ENCODE data around the gene ADRA2C. TPM values are rescaled to one million over a fixed set of nuclear protein-coding genes. Genes with fewer than 3 reads are reported as not detected.

Gene ADRA2C
- total RNA-seq, 2 experiments from 2014 or later: not detected

DNA sequence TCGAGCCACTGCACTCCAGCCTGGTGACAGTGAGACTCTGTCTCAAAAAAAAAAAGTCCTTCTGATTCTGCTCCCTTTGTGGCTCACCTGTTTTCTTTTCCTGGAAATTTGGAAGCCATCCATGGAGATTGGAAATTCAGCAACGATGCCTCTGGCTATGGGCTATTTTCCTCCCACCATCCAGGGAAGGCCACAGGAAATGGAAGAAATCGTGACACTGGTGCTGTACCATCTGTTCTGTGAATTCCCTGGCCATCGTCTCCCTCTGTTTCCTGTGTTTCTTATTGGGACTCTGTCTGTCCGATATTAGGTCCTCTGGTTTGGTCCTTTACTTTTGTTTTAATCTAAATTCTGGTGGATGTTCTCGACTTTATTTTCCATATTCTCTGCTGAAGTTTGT, 29.4 kb upstream of the ADRA2C start:
- no peak overlapping the region for H3K27ac Mint-ChIP-seq
- H3K36me3 Mint-ChIP-seq (ENCODE audit: low read depth): no peaks in the 10 kb centered on the region
- H3K4me1 Mint-ChIP-seq (ENCODE audit: low read depth): no peaks in the 10 kb centered on the region
- H3K9me3 Mint-ChIP-seq (ENCODE audit: insufficient read depth): no peaks in the 10 kb centered on the region
- no peak overlapping the region for H3K4me3 Mint-ChIP-seq
- ATAC-seq: no peak
- DNase-seq: no peak
- ChIA-PET CTCF (interaction anchor here (0.6 kb wide), 1 partner anchor 22 kb away, joined by 3 read pairs; no protein-coding TSS in a partner anchor), POLR2A (no interaction called here)
- H3K27me3 Mint-ChIP-seq (ENCODE audit: low read depth): no peaks in the 10 kb centered on the region

DNA sequence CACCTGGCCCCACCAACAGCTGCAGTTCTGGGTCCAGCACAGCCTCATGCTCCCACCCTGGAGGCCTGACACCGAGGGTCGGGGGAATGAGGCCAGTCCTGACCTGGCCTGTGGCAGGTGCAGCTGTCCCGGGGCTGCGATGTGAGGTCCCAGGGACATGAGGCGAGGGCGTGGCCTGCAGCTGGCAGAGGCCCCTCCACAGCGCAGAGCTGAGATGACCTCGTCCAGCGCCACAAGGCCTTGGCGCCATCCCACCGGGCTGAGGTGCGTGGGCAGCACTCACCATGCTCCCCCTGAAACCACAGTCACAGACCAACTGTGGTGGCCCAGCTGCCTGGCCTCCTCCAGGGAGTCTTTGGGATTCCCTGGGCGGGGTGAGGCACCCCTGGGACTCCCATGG, 26.6 kb upstream of the ADRA2C start:
- ATAC-seq: no peak
- POLR2A ChIA-PET: no interaction called here
- H3K9me3 Mint-ChIP-seq (ENCODE audit: insufficient read depth): no peaks in the 10 kb centered on the region
- DNase-seq: no peak
- CTCF ChIA-PET: no interaction called here
- peaks cover under 1% of the 10 kb centered on the region for H3K27me3 Mint-ChIP-seq (ENCODE audit: low read depth)
- no peaks in the 10 kb centered on the region for H3K36me3 Mint-ChIP-seq (ENCODE audit: low read depth)
- no peak overlapping the region for H3K4me3 Mint-ChIP-seq
- no peak overlapping the region for H3K27ac Mint-ChIP-seq
- H3K4me1 Mint-ChIP-seq (ENCODE audit: low read depth): no peaks in the 10 kb centered on the region

DNA sequence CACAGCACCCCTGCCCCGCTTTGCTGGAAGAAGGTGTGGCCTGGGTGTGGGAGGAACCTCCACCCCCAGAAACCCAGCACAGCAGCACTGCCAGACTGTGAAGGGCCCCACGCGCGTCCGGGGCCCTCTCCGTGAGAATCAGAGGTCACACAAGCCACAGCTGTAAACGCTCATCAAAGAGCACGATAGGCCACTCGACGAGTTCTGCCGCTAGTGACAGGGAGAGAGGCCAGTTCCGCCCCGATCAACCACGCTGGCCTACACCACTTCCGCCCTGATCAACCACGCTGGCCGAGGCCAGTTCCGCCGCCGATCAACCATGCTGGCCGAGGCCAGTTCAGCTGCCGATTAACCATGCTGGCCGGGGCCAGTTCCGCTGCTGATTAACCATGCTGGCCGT, 25.9 kb upstream of the ADRA2C start:
- no peak overlapping the region for H3K4me3 Mint-ChIP-seq
- POLR2A ChIA-PET: no interaction called here
- no peak for ATAC-seq
- CTCF ChIA-PET: no interaction called here
- H3K27ac Mint-ChIP-seq: no peak overlapping the region
- peaks cover 7% of the 10 kb centered on the region for H3K27me3 Mint-ChIP-seq (ENCODE audit: low read depth)
- no peaks in the 10 kb centered on the region for H3K4me1 Mint-ChIP-seq (ENCODE audit: low read depth)
- H3K36me3 Mint-ChIP-seq (ENCODE audit: low read depth): no peaks in the 10 kb centered on the region
- no peak for DNase-seq
- no peaks in the 10 kb centered on the region for H3K9me3 Mint-ChIP-seq (ENCODE audit: insufficient read depth)

DNA sequence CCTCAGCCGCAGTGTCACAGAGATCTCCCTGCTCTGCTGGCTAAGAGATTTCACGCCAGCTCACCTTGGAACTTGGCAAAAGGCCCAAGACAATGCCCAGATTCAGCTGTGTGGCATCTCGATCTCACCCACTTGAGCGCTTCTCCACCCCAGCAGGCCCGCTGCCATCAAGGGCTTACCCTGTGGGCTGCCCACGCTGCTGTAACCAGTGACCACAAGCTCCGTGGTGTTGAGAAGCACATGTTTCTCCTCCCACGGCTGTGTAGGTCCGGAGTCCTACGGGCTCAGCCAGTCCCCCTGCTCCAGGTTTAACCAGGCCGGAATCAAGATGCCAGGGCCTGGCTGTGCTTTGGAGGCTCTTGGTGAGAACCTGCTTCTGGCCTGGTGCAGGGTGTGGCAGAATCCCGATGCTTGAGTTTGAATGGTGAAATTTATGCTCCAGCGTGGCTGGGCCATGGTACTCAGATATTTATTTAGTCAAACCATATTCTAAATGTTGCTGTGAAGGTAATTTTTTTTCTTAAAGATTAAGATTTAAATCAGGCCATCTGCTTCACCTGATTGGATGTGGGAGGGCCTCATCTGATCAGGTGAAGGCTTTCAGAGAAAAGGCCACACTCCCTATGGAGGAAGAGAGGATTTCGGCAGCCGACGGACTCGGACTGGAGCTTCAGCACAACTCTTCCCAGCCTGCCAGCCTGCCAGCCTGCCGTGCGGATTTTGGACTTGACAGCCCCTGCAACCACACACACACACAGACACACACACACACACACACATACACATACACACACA, 24.8 kb upstream of the ADRA2C start:
- H3K4me3 Mint-ChIP-seq: no peak overlapping the region
- DNase-seq (no peak), ATAC-seq (no peak)
- no peaks in the 10 kb centered on the region for H3K4me1 Mint-ChIP-seq (ENCODE audit: low read depth)
- no peak overlapping the region for H3K27ac Mint-ChIP-seq
- ChIA-PET CTCF (no interaction called here), POLR2A (no interaction called here)
- H3K36me3 Mint-ChIP-seq (ENCODE audit: low read depth): no peaks in the 10 kb centered on the region
- H3K27me3 Mint-ChIP-seq (ENCODE audit: low read depth): peaks cover 17% of the 10 kb centered on the region
- no peaks in the 10 kb centered on the region for H3K9me3 Mint-ChIP-seq (ENCODE audit: insufficient read depth)

DNA sequence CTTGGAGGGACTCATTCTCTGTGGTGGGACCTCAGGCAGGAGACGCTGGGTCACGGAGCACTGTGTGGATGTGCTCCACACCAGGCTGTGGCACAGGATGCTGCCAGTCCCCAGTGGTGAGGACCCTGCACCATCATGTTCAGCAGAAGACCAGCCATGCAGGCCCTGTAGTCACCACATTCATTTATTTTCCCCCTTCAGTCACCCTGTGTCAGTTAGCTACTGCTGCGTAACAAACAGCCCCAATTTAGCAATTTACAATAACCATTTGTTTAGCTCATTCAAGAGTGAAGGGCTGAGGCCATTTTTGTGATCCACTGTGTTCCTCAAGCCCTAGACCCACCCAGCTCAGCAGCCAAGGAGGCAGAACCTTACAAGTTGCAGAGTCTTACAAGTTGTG, 23.6 kb upstream of the ADRA2C start:
- H3K27ac Mint-ChIP-seq: no peak overlapping the region
- DNase-seq (no peak), ATAC-seq (no peak)
- ChIA-PET CTCF (no interaction called here), POLR2A (no interaction called here)
- H3K36me3 Mint-ChIP-seq (ENCODE audit: low read depth): no peaks in the 10 kb centered on the region
- H3K9me3 Mint-ChIP-seq (ENCODE audit: insufficient read depth): no peaks in the 10 kb centered on the region
- peaks cover 24% of the 10 kb centered on the region for H3K27me3 Mint-ChIP-seq (ENCODE audit: low read depth)
- no peaks in the 10 kb centered on the region for H3K4me1 Mint-ChIP-seq (ENCODE audit: low read depth)
- no peak overlapping the region for H3K4me3 Mint-ChIP-seq

DNA sequence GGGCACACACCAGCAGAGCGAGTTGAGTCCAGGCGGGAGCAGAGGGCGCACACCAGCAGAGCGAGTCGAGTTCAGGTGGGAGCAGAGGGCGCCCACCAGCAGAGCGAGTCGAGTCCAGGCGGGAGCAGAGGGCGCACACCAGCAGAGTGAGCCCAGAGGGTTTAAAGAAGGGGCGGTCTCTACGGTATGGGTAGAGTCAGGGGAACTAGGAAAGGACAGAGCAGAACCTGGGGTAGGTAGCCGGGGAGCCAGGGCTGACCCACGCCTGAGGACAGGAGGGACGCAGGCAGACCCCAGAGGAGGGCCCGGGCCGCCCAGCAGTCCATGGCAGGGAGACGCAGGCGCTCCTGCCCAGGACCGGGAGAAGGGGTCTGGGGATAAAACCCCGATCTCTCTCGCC, 22.0 kb upstream of the ADRA2C start:
- H3K9me3 Mint-ChIP-seq (ENCODE audit: insufficient read depth): no peaks in the 10 kb centered on the region
- DNase-seq (no peak), ATAC-seq (no peak)
- no peak overlapping the region for H3K27ac Mint-ChIP-seq
- H3K27me3 Mint-ChIP-seq (ENCODE audit: low read depth): peaks cover 28% of the 10 kb centered on the region
- H3K36me3 Mint-ChIP-seq (ENCODE audit: low read depth): no peaks in the 10 kb centered on the region
- POLR2A ChIA-PET: no interaction called here
- CTCF ChIA-PET: no interaction called here
- no peaks in the 10 kb centered on the region for H3K4me1 Mint-ChIP-seq (ENCODE audit: low read depth)
- no peak overlapping the region for H3K4me3 Mint-ChIP-seq

DNA sequence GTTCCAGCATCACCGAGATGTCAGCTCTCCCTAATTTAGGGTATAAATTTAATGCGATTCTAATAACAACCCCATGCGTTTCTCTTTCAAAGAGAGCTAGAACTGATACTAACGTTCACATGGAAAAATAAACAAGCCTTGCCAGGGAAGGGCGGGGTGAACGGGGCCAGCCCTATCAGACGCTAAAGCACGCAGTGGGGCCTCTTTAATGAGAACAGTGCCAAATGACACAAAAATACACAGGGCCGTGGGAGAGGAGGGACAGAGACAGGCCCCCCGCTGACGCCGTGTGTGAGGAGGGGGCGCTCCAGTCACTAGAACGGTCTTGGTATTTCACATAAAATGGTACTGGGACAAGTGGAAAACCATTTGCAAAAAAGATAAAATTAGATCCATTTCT, 21.3 kb upstream of the ADRA2C start:
- H3K27me3 Mint-ChIP-seq (ENCODE audit: low read depth): peaks cover 28% of the 10 kb centered on the region
- POLR2A ChIA-PET: no interaction called here

DNA sequence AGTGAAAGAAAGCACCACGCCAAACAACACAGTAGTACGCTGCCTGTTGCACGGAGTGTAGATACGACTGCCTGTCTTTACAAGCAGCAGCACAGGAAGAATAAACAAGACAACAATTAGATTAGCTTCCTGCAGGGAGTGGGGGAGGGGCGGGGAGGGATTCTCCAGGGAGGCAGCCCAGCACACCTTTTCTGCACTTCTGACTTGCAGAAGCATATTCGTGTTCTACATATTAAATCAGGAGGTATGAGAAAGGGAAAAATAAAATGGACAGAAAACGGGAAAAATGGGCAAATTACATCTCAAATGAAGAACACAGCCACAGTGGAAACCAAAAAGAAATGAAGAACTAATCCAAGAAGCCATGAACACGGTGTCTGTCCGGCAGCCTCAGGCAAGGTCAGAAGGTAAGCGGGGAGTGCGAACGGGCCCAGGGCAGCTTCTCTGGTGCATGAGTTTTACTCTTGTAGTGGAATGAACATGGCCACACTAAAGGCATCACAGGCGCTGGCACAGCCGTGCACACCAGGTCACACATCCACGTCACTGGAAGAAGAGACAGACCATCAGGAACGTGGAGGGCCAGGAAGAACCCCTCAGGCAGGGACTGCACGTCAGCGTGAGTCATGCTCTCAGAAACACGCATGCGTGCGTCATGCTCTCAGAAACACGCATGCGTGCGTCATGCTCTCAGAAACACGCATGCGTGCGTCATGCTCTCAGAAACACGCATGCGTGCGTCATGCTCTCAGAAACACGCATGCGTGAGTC, 20.1 kb upstream of the ADRA2C start:
- no peaks in the 10 kb centered on the region for H3K4me1 Mint-ChIP-seq (ENCODE audit: low read depth)
- no peak for ATAC-seq
- H3K36me3 Mint-ChIP-seq (ENCODE audit: low read depth): no peaks in the 10 kb centered on the region
- no peak overlapping the region for H3K27ac Mint-ChIP-seq
- CTCF ChIA-PET: no interaction called here
- H3K27me3 Mint-ChIP-seq (ENCODE audit: low read depth): peaks cover 28% of the 10 kb centered on the region
- no peaks in the 10 kb centered on the region for H3K9me3 Mint-ChIP-seq (ENCODE audit: insufficient read depth)
- POLR2A ChIA-PET: no interaction called here
- no peak for DNase-seq
- no peak overlapping the region for H3K4me3 Mint-ChIP-seq

More for the DNA sequence above, 21.3 kb upstream of the ADRA2C start:
- no peaks in the 10 kb centered on the region for H3K4me1 Mint-ChIP-seq (ENCODE audit: low read depth)
- no peak for ATAC-seq
- no peak overlapping the region for H3K27ac Mint-ChIP-seq
- H3K4me3 Mint-ChIP-seq: no peak overlapping the region
- CTCF ChIA-PET: no interaction called here
- no peak for DNase-seq
- no peaks in the 10 kb centered on the region for H3K36me3 Mint-ChIP-seq (ENCODE audit: low read depth)
- no peaks in the 10 kb centered on the region for H3K9me3 Mint-ChIP-seq (ENCODE audit: insufficient read depth)

DNA sequence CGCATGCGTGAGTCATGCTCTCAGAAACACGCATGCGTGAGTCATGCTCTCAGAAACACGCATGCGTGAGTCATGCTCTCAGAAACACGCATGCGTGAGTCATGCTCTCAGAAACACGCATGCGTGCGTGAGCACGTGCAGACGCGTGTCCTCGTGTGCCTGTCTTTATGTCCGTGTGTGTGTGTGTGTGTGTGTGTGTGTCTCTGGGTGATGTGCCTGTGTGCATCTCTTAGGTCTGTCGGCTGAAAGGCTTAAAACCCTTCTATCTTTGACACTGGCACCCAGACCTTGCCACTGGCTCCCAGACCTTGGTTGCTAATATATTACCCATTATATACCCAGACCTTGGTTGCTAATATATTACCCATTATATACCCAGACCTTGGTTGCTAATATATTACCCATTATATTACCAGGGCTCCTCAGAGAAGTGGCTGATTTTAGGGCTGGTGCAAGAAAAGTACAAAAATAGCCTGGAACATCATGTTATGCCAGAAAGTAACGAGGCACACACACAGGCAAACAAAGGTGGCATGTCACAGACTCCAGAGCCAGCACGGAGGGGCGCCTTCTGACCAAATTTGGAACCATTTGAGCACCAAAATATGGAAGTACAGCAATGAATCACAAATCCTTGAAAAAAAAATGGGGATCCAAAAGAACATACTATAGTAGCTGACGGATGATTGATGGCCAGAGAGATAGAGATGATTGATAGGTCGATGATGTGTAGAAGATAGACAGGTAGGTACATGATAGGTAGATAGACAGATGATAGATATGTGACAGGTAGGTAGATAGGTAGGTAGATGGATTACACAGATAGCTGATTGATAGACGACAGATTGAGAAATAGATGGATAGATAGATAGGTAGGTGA, 19.2 kb upstream of the ADRA2C start:
- no peak overlapping the region for H3K27ac Mint-ChIP-seq
- no peak for DNase-seq
- H3K4me1 Mint-ChIP-seq (ENCODE audit: low read depth): no peaks in the 10 kb centered on the region
- H3K9me3 Mint-ChIP-seq (ENCODE audit: insufficient read depth): no peaks in the 10 kb centered on the region
- no peak for ATAC-seq
- H3K4me3 Mint-ChIP-seq: no peak overlapping the region
- H3K27me3 Mint-ChIP-seq (ENCODE audit: low read depth): peaks cover 28% of the 10 kb centered on the region
- ChIA-PET POLR2A (no interaction called here), CTCF (interaction anchor here (1.3 kb wide), 1 partner anchor 134 kb away, joined by 9 read pairs; no protein-coding TSS in a partner anchor)
- H3K36me3 Mint-ChIP-seq (ENCODE audit: low read depth): no peaks in the 10 kb centered on the region

DNA sequence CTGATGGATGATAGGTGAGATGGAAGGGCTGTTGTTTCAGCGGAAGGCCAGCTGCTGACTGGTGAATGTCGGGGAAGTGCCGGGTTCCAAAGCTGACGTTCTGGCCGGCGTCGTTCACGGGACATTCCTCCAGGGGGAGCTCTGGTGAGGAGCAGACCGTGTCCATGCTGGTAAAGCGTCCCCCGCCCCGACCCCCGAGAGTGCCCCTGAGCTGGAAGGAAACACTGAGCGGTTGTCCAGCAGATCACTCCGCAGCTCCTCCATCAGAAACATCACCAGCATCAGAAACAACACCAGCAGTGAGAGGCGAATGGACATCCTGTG, 18.6 kb upstream of the ADRA2C start:
- Mint-ChIP-seq H3K4me3 (no peak overlapping the region), H3K4me1 (ENCODE audit: low read depth) (no peaks in the 10 kb centered on the region), H3K36me3 (ENCODE audit: low read depth) (no peaks in the 10 kb centered on the region), H3K27ac (no peak overlapping the region), H3K27me3 (ENCODE audit: low read depth) (peaks cover 28% of the 10 kb centered on the region), H3K9me3 (ENCODE audit: insufficient read depth) (no peaks in the 10 kb centered on the region)
- POLR2A ChIA-PET: no interaction called here
- no peak for DNase-seq
- no peak for ATAC-seq
- CTCF ChIA-PET: interaction anchor here (1.3 kb wide), 1 partner anchor 133 kb away, joined by 9 read pairs; no protein-coding TSS in a partner anchor

DNA sequence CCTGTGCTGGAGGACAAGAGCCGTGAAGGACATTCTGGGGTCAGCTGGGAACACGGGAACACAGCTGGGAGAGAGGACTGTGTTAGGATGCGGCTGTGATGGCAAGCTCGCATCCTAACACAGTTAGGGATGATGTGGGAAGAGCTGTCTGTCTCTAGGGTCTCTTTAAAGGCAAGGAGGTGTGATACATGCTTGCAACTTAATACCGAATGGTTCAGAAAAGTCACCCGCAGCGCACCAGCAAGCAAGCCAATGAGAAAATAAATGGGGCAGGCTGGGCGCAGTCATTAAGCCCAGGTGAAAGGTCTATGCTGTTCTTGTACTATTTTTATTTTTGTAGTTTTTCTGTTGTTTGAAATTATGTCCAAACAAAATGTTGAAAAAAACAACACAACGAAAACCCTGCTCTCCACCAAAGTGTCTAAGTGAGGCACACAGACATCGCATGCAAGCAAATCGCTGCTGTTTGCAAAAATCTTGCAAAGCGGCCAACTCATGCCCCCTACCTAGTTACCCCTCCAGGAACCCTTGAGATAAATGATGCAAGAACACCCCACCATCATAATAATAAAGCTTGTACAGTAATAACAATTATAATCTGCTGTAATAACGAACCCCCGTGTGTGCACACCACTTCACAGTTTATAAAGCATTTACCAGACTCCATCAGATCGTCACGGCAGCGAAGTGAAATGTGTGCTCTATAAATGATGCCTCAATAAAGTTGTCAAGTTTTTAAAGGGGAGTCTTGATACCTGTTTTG, 17.9 kb upstream of the ADRA2C start:
- Mint-ChIP-seq H3K4me1 (ENCODE audit: low read depth) (no peaks in the 10 kb centered on the region), H3K27me3 (ENCODE audit: low read depth) (peaks cover 28% of the 10 kb centered on the region), H3K4me3 (no peak overlapping the region), H3K9me3 (ENCODE audit: insufficient read depth) (no peaks in the 10 kb centered on the region), H3K36me3 (ENCODE audit: low read depth) (no peaks in the 10 kb centered on the region), H3K27ac (no peak overlapping the region)
- no peak for DNase-seq
- ChIA-PET POLR2A (no interaction called here), CTCF (interaction anchor here (1.3 kb wide), 1 partner anchor 132 kb away, joined by 9 read pairs; no protein-coding TSS in a partner anchor)
- no peak for ATAC-seq
